ENCODE results near the gene ARFRP1.
"Not testable (repeated sequence)": the region's sequence is repeated elsewhere in the genome, so short reads cannot be mapped to it uniquely, and the experiment has no call there.

ARFRP1 gene

DNA sequence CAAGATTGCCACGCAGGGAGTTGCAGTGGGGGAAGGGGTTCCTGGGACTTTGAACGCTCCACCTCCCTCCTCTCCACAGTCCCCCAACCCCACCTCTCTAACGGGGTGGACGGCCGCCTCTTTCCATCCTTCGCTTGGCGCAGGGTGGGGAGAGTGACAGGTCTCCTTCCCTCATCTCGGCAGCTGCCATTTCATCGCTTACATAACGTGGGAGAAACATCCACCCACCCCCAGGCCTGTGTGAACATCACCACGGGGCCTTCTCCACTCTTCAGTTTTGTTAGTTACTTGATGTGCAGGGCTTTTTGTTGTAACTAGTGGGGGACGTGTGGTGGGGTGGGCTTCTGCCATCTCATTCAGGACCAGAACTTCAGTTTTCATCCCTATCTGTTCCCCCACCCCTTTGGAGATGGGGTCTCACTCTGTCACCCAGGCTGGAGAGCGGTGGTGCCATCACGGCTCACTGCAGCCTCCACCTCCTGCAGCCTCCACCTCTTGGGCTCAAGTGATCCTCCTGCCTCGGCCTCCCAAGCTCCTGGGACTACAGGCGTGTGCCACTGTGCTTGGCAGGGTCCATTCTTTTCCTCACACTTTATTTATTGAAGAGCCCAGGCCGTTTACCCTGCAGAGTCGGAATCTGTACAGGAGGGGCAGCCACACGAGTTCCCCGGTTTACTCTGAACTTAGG is 32.0 kb downstream of the ARFRP1 start:
- no peak for DNase-seq (ENCODE audit: low spot score)

DNA sequence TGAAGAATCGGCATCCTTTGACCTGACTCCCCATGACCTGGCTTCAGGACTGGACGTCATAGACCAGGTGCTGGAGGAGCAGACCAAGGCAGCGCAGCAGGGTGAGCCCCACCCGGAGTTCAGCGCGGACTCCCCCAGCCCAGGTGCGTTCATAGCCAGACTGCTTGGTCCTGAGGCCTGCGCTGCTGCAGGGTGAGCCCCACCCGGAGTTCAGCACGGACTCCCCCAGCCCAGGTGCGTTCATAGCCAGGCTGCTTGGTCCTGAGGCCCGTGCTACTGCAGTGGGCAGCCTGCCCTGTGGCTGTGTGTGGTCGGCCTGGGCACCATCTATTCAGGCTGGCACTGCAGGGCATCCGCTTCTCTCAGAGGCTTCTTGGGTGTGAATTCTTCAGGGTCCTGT is 33.8 kb downstream of the ARFRP1 start:
- DNase-seq (ENCODE audit: low spot score) = no peak

DNA sequence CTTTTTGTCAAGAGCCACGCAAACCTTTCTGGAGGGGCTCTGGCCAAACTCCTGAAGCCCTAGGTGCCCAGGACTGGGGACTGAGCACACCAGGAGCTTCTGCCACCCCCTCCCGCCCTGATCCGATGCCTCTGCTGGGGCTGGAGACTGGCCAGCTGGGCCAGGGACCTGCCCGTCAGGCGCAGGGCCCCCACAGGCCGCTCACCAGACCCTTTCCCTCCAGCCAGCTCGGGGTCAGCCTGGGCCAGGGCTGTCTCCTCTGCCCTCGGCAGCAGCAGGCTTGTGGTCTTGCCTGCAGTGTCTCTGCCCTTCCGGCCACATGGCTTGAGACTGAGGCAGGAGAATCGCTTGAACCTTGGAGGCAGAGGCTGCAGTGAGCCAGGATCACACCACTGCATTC is 35.1 kb downstream of the ARFRP1 start:
- DNase-seq (ENCODE audit: low spot score) = no peak

DNA sequence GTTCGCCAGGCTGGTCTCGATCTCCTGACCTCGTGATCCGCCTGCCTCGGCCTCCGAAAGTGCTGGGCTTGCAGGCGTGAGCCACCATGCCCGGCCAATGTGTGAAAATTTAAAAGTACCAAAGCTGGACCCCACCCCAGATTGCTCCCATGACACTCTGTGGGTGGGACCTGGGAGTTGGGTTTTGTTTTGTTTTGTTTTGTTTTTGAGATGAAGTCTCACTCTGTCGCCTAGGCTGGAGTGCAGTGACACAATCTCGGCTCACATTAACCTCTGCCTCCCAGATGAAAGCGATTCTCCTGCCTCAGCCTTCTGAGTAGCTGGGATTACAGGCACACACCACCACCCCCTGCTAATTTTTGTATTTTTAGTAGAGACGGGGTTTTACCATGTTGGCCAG is 36.1 kb downstream of the ARFRP1 start:
- not testable (repeated sequence) for DNase-seq (ENCODE audit: low spot score)

DNA sequence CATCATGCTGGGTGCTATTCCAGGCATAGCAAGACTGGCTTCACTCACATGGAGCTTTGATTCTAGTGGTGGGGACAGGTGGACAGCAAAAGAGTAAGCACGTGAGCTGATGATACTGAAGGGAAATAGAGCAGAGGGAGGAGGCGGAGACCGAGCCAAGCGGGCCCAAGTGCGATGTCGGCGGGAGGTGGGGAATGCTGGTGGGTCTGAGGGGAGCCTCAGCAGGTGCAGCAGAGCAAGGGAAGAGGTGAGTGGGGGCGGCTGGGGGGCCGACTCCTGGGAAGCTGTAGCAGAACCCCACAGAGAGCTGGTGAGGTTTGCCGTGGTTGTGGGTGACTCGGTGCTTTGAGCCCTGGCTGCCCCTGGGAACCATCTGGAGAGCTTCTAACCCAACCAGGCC is 39.4 kb downstream of the ARFRP1 start:
- DNase-seq (ENCODE audit: low spot score) = no peak

DNA sequence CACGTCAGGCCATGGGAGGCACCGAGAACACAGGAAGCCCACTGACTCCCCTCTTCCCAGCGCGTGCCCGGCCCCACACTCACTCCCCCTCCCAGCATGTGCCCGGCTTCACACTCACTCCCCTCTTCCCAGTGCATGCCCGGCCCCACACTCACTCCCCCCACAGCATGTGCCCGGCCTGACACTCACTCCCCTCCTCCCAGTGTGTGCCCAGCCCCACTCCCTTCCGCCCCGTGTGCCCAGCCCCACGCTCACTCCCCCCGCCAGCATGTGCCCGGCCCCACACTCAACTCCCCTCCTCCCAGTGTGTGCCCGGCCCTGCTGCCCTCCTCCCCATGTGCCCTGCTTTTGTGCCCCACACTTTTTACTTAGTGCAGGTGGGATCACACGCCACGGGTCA is 39.9 kb downstream of the ARFRP1 start:
- DNase-seq (ENCODE audit: low spot score) = no peak

DNA sequence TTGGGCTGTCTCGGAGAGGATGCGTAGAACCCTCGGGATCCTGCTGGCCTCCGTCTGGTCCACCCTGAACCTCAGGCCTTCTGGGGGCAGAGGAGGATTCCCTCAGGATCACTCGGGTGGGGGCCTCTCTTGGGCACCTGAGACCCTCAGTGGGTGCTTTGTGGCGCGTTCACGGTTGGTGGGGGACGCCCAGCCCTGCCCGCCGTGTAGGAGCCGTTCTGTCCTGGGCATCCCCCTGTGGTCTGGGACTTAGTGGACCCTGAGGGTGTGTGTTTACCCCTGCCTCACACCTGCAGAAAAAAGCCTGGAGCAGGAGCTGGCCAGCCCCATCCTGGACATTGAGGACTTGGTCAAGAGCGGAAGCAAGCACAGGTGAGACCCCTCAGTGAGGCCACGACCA is 42.1 kb downstream of the ARFRP1 start:
- no peak for DNase-seq (ENCODE audit: low spot score)

DNA sequence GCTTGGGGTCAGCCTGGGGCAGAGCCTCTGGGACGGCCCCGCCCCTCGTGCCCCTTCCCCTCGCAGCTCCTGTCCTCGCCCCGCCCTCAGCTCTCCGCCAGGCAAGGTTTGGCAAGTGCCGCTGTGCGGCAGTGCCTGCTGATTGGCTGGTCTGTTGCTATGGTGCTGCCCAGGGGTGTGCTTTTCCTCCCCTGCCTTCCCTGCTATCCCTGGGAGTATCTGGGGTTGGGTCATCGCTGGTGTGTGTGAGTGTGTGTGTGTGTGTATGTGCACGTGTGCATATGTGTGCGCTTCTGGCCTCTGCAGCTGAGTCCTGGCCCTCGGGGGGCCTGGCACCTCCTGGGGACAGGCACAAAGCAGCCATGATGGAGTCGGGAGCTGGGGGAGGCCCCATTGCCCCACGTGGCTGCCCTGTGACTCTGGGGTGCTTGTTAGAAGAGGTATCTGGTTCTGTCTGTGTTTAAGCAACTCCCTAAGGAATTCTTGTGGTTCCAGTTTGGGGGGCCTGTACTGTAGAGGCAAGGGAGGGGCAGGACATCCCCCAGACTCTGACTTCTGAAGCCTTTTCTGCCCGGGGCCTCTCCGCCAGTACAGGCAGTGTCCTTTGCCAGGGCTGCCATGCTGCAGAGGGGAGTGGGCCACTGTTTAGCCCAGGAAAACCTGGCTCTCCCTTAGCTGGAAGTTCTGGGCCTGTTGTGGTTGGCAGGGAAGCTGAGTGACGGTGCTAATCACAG is 42.7 kb downstream of the ARFRP1 start:
- peak; percentile 80 for DNase-seq (ENCODE audit: low spot score)

DNA sequence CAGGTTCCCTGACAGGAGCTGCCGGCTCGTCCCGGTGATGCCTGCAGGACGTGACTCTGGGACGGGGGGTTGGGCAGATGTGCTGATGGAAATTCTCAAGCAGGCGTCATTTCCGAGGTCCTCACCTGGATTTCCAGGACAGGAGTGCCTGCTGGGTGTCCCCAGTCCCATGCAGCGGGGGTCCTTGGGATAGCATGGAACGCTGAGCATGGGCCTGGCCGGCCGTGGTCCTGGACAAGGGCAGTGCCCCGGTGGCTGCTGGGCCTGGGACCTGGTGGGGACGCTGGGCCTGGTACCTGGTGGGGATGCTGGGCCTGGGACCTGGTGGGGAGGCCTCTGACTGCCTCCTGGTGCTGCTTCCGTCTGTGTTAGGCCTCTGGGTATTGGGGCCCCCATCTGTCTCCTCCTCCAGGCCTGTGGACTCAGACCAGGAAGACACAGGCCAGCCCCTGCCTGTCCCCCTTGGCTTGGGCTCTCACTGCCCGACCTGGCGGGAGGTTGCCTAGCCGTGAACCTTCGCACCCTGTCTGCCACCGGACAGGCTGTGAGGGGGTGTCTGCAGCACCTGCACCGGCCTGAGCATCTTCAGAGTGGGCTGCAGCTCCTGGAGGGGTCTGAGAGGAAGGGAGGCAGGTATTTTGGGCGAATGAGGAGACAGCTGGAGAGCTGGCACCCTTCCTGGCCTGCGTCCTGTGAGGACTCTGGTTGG is 43.5 kb downstream of the ARFRP1 start:
- DNase-seq (ENCODE audit: low spot score) = no peak

DNA sequence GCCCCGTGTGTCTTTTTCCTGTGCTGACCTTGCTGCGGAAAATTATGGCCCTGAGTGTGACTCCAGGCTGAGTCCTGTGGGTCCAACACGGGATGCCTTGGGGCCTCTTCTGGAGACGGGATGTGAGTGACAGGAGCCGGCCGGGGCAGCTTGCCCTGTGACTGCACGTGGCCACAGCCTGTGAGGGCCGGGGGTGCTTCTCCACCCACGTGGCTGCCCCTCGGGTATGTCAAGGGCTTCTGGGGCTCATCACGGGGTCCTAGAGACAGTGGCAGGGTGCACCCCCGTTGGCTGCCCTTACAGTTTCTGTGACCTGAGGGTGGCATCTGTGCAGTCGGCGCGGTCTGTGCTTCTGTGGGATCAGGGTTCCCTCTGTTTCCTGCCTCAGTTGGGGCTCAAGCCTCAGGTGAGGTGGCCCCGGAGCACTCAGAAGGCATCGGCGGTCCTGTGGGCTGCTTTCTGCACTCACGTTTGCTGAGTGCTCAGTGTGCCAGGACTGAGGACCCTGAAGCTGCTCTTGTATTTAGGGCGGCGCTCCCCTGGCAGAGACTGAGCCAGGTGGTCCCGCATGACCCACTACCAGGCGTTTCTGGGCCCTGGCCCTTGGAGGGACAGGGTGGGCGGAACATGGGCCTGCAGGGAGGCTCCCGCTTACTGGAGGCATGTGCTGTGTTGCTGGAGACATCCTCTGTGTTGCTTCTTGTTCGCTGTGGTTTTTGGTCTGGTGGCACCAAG is 44.3 kb downstream of the ARFRP1 start:
- no peak for DNase-seq (ENCODE audit: low spot score)

DNA sequence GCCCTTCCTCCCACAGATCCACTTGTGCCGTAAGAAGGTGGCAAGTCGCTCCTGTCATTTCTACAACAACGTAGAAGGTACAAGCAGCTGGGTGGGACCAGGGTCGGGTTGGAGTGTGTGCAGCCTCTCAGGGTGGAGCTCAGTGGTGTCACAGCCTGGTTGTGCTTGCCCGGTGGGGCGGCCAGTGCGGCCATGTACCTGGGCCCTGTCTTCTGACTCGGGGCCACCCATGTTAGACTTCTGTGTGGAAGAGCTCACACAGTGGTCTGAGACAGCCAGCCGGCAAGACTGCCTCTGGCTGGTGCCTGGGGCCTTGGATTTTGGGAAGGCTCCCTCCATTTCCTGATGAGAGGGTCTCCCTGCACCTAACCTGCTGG is 45.0 kb downstream of the ARFRP1 start:
- DNase-seq (ENCODE audit: low spot score) = no peak

DNA sequence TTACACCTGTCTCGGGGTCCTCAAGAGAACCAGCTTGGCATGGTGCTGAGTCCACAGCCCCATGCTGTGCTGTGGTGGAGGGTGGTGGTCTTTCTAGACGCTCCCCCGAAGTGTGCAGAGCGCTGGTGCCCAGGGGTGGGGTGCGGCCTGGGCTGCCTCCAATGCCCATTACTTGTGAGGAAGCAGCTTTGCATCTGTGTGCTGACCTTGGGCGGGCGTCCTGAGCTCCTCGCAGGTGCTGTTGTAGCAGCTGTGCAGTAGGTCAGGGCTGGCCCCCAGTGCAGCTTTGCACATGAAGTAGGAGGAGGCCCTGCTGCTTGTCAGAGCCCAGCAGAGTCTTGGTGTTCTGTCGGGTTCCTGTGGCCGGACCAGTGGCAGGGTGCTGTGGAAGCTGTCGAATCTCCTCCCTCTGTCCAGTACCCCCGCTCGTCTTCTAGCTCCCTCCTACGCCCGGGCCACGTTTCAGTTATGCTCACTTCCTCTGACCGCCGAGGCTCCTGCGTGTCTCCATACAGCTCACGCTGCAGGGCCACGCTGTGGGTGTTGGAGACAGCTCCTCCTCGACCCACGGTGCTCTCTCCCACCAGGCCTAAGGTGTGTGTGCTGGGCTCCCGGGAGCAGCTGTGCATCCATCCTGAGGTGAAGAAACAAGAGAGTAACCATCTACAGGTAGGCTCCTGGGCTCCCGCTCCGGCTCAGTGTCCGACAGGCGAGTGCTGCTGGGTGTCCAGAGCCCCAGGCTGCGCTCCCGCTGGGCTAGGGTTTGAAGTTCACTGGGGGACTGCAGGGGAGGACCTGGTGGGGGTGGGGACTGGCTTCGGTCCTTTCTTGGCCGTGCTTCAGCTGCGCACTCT is 45.6 kb downstream of the ARFRP1 start:
- no peak for DNase-seq (ENCODE audit: low spot score)

DNA sequence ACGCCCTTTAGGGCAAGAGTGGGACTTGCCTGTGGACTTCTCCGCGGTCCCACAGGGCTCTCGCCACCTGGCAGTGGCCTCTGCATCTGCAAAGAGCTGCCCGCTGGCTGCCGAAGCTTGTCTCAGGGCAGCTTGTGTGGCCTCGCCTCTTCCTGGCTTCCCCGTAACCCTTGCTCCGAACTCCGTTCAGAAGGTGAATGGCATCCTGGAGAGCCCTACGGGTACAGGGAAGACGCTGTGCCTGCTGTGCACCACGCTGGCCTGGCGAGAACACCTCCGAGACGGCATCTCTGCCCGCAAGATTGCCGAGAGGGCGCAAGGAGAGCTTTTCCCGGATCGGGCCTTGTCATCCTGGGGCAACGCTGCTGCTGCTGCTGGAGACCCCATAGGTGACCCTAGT is 46.7 kb downstream of the ARFRP1 start:
- no peak for DNase-seq (ENCODE audit: low spot score)

DNA sequence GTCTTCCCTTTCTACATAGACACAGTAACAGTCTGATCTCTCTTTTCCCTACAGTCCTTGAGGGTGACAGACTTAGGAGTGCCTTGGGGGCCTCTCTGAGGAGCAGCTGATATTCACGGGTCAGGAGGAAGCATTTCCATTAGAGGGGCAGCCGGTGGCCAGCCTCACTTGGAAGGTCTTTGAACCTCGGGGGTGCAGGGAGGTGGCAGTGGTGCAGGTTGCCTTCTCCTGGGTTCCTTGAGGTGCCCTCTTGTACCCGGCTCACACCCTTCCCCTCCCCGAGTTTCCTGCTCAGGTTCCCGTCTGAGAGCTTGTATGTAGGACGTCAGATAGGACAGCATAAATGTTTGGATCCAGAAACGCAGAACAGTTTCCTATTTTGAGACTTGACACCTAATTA is 47.2 kb downstream of the ARFRP1 start:
- no peak for DNase-seq (ENCODE audit: low spot score)

DNA sequence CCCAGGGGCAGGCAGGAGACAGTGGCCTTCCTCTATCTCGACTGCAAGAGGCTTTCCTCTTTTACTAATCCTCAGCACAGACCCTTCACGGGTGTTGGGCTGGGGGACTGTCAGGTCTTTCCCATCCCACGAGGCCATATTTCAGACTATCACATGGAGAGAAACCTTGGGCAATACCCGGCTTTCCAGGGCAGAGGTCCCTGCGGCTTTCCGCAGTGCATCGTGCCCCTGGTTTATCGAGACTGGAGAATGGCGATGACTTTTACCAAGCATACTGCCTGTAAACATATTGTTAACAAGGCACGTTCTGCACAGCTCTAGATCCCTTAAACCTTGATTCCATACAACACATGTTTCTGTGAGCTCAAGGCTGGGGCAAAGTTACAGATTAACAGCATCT is 47.6 kb downstream of the ARFRP1 start:
- not testable (repeated sequence) for DNase-seq (ENCODE audit: low spot score)

DNA sequence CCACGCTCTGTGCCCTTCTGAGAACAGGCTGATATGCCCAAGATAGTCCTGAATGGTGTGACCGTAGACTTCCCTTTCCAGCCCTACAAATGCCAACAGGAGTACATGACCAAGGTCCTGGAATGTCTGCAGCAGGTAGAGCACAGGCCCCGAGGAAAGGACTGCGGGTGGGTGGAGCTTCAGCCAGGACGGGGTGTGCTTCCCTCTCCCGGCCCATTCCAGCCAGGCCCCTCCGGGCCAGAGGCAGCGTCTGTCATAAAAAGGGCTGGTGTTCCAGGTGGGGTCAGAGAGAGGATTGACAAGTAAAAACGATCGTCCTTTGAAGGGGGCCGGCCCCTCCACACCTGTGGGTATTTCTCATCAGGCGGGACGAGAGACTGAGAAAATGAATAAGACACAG is 48.4 kb downstream of the ARFRP1 start:
- DNase-seq (ENCODE audit: low spot score) = no peak

DNA sequence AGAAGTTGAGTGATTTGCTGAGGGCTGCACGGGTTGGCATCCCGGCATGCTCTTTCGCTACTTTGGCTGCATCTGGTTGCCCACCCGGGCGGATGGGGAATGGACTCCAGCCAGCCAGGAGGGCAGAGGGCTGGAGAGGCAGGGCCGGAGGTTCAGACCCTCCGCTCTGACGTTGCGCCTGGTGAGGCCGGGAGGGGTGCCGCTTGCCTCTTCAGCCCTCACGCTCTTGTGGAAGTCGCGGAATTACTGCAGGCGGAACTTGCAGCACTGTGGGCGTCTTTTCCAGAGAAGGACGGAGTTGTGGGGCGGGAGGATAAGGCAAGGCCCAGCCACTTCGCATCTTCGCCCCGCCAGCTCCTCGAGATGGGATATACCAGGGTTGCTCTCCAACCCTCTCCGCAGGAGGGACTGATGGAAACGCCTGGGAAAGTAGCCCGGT is 49.0 kb downstream of the ARFRP1 start:
- DNase-seq (ENCODE audit: low spot score) = no peak

DNA sequence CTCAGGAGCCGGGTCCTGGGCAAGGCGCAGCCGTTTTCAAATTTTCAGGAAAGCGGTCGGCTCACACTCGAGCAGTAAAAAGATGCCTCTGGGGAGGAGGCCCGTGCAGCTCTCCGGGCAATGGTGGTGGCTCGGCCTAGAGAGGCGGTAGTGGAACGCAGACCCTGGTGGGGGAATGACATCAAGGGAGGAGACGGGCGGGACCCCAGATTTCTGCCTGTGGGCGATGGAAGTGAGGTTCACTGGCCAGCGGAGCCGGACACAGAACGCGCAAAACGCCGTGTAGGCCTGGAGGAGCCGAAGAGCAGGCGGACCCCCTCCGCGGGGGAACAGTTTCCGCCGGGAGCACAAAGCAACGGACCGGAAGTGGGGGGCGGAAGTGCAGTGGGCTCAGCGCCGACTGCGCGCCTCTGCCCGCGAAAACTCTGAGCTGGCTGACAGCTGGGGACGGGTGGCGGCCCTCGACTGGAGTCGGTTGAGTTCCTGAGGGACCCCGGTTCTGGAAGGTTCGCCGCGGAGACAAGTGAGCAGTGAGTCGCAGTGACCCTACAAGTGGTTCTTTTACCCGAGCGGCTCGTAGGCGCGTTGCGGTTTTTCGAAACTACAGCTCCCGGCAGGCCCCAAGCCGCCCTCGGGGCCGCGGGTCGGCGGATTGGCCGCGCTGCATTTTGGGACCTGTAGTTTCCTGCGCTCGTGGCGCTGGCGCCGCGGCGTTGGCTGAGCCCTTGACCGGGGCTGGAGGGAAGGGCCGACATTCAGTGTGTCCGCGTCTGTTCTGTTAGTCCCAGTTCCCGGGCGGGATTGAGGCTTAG is 49.6 kb downstream of the ARFRP1 start, which contains the start of gene RTEL1:
TSS of gene RTEL1 (plus strand) at position 376 of the 812 bp plus-strand sequence. CDS start 1,091 bp downstream, outside the sequence.
- peak; percentile 94 for DNase-seq (ENCODE audit: low spot score)

DNA sequence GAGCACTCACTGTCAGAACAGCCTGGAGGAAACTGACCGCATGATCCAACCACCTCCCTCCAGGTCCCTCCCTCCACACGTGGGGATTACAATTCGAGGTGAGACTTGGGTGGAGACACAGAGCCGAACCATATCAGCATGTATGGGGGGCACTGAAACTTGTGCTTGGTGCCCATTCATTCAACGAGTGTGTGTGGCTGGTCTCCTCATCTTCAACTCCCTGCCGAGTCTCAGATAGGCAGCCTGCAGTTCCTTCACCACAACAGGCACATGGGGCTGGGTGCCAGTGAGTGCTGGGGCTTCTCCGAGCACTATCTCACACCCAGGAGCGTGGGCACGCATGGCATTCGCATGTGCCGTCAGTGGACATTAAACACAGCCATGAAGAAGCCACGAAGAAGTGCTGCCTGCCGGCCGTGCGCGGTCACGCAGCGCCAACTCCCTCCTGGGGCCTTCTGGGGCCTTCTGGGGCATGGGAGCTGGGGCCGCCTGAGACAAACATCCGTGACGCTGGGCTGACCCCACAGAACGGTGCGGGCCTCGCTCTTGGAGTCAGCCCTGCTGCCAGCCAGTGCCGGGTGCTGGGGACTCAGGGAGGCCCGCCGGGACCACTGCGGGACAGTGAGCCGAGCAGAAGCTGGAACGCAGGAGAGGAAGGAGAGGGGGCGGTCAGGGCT is 50.4 kb downstream of the ARFRP1 start:
- DNase-seq (ENCODE audit: low spot score) = no peak

DNA sequence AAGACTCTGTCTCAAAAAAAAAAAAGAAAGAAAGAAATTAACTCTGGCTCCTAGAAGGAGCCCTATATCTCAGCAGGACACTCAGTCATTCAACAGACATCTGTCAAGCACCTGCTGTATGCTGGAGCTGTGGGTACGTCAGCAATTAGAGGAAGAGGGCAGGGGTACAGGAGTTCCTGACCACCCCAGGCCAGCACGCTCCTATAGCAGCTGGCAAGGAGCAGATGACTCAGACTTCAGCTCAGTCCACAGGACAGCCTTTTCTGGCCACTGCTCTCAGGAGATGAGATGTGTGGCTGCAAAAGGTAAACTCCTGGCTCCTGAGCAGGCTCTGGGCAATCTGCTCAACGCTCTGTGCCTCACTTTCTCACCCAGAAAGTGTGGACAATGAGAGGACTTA is 51.3 kb downstream of the ARFRP1 start:
- no peak for DNase-seq (ENCODE audit: low spot score)
